IMR-90 (cell line): ENCODE data around the gene LMAN2.
A peak's percentile ranks its signal among the peaks of the same experiment; 100 is the strongest.

ENCODE experiments used
- BHLHE40 ChIP-seq: fragments of 150-350 bp; IDR thresholded peaks from 2 replicates; pipeline ENCODE4 v1.6.1; 2016; ENCODE audit warnings: mild to moderate bottlenecking, low read depth, low read length
- CEBPB ChIP-seq: IDR thresholded peaks from 2 replicates; pipeline ENCODE4 v1.6.1; 2012; ENCODE audit warnings: low read depth, low read length, improper control_type of control experiment
- CTCF ChIP-seq: conservative IDR thresholded peaks from 2 replicates; pipeline ENCODE4 v1.5.1; 2012; ENCODE audit warnings: mild to moderate bottlenecking, low read depth, low read length, improper control_type of control experiment
- ELK1 ChIP-seq: fragments of 150-350 bp; IDR thresholded peaks from 2 replicates; pipeline ENCODE4 v1.6.1; 2016; ENCODE audit warnings: low read depth, mild to moderate bottlenecking, low read length, moderate library complexity, borderline replicate concordance
- FOS ChIP-seq: fragments of 150-350 bp; IDR thresholded peaks from 2 replicates; pipeline ENCODE4 v1.6.1; 2016; ENCODE audit warnings: low read depth, low read length
- MAFK ChIP-seq: IDR thresholded peaks from 2 replicates; pipeline ENCODE4 v1.6.1; 2012; ENCODE audit warnings: low read depth, low read length, improper control_type of control experiment
- NFE2L2 ChIP-seq: fragments of 150-350 bp; IDR thresholded peaks from 2 replicates; pipeline ENCODE4 v1.6.1; 2016; ENCODE audit warnings: low read depth, mild to moderate bottlenecking, low read length
- POLR2A ChIP-seq: IDR thresholded peaks from 2 replicates; pipeline ENCODE4 v1.6.1; 2012; ENCODE audit warnings: mild to moderate bottlenecking, low read depth, low read length
- RAD21 ChIP-seq: IDR thresholded peaks from 2 replicates; pipeline ENCODE4 v1.6.1; 2012; ENCODE audit warnings: low read length, improper control_type of control experiment
- SMC3 ChIP-seq: fragments of 150-350 bp; IDR thresholded peaks from 2 replicates; pipeline ENCODE4 v1.6.1; 2016; ENCODE audit warnings: low read depth, mild to moderate bottlenecking, antibody characterized with exemption, low read length, moderate library complexity
- USF2 ChIP-seq: fragments of 150-350 bp; IDR thresholded peaks from 2 replicates; pipeline ENCODE4 v1.6.1; 2017; ENCODE audit warnings: mild to moderate bottlenecking, antibody characterized with exemption, low read length, low read depth

GRCh38 chr5:177370488-177371119, 19.1 kb upstream of the LMAN2 start:
- TF ChIP-seq POLR2A (no peak), CTCF (peak; percentile 78), USF2 (peak; percentile 24; the same call in 1 of the 2 replicates), CEBPB (no peak), FOS (no peak), BHLHE40 (no peak), MAFK (no peak), ELK1 (no peak), NFE2L2 (no peak), SMC3 (peak; percentile 60), RAD21 (peak; percentile 65)
